COLO668 (cell line): ENCODE results near the gene ZNF670.
"Not testable (repeated sequence)": the region's sequence is repeated elsewhere in the genome, so short reads cannot be mapped to it uniquely, and the experiment has no call there.

Experiments
- DNase-seq: peaks from one replicate; lab custom pipeline; 2025; ENCODE audit not compliant: unreplicated experiment; lab: John Stamatoyannopoulos, UW

Gene ZNF670

DNA sequence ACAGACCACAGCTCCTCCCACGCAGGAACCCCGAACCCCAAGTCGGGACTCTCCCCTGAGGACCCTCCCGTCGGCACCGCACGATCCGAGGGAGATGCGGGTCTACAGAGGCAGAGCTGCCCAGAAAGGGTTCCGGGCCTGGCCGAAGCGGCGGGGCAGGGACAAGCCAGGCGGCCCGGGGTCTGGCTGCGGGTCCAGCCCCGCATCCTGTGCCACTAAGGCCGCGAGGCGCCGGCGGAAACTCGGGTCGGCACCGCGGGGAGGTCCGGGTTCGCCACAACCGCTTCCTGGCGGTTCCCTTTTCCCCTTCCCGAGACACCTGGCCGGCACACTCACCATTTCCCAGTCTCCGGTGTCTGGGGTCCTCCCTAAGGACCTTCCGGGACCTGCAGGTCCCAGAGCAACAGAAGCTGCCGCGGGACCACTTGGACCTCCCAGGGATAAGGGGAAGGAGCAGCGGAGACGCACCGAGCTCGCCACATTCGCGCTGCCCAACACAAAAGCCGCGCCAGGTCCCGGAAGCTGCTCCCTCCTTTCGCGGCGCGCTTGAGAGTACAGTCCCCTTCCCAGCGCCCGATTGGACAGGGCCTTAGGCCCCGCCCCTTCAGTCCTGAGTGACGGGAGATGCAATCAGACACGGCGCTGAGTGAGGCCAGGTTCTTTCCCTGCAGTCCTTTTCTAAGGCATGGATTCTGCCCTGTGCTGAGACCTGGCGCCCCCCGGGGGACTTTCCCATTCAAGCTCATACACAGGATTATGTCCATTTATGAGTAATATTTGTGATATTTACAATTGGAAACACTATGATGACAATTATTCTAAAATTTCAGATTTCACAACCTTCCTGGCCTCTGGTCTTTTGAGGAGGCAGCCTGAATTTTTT is at the start of gene ZNF670:
TSS of gene ZNF670 (minus strand) at position 554 of the 883 bp plus-strand sequence. CDS start at position 339, 215 bp downstream.
- DNase-seq: peak; percentile 99

DNA sequence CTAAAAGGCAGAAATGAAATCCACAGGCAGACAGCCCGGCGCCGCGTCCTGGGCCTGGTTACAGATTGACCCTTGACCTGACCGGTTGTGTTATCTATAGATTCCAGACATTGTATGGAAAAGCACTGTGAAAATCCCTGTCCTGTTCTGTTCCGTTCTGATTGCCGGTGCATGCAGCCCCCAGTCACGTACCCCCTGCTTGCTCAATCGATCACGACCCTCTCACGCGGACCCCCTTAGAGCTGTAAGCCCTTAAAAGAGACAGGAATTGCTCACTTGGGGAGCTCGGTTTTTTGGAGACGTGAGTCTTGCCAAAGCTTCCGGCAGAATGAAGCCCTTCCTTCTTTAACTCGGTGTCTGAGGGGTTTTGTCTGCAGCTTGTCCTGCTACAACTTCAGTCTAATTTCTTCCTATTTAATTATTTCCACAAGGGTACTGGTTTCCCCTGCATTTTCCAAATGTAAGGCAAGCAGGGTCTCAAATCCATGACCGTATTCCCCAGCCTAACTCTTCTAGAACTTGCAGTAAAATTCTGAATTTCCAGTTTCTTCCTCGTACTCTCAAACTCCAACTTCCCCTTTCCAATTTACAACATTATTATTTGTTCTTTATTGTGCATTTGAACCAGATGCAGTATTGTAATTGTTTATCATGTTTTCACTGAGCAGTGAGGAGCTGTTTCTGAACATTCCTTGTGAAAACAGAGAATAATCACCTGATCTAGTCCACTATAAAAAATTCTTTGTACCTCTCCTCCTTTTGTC is 49.1 kb upstream of the ZNF670 start:
- DNase-seq: not testable (repeated sequence)

DNA sequence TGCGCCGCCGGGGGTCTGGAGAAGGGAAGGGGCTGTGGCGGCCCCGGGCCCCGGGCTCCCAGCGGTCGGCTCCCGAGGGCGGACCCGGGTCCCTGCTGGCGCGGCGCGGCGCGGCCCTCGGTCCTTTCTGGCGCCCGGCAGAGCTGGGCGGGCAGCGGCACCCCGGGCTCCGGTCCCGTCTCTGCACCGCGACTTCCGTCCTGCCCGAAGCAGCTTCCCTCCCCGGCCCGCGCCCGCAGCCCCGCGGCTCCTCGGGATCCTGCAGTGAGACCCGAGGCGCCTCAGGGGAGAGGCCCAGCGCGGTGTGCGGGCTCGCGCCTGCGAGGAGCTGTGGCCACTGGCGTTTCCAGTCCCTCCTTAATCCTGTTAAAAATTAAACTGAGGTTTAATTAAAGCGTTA is 48.0 kb upstream of the ZNF670 start:
- not testable (repeated sequence) for DNase-seq

DNA sequence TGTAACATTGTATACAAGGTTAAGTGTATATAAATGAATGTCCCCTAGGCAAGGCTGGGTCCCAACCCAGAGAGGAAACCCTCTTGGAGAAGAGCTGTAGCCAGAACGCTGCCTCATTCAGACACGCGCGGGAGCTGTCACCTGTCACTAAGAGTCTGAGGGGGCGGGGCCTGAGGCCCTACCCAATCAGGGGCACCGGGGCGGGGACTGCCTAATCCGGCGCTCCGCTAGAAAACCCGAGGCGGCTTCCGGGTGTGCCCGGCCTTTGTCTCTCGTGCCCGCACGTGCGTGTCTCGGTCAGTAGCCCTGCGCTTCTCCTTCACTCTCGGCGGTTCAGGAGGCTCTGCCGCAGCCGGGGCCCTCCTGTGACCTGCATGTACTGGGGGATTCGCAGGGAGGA is 47.6 kb upstream of the ZNF670 start:
- not testable (repeated sequence) for DNase-seq

DNA sequence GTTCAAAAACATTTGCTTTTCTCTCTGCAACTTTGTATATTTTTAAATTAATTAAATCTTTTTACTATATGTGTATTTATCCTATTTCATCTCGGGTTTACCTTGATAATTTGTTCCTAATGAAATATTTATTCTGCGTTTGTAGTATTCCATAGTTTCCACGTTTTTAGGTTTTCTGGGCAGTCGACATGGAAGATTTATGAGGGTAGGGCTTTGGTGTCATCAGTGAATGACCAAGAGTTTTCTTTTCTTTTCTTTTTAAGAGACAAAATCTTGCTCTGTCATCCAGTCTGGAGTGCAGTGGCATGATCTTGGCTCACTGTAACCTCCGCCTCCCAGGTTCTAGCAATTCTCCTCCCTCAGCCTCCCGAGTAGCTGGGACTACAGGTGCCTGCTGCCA is 42.8 kb upstream of the ZNF670 start:
- DNase-seq: no peak

DNA sequence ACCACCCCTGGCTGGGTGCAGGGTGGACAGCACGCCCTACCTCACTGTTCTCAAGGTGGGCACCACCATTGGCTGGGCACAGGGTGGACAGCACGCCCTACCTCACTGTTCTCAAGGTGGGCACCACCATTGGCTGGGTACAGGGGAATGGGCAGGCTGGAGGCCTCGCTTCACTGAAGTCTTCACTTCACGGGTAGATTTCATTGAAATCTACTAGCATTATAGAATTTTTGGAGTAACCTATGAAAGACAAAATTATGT is 41.7 kb upstream of the ZNF670 start:
- not testable (repeated sequence) for DNase-seq

DNA sequence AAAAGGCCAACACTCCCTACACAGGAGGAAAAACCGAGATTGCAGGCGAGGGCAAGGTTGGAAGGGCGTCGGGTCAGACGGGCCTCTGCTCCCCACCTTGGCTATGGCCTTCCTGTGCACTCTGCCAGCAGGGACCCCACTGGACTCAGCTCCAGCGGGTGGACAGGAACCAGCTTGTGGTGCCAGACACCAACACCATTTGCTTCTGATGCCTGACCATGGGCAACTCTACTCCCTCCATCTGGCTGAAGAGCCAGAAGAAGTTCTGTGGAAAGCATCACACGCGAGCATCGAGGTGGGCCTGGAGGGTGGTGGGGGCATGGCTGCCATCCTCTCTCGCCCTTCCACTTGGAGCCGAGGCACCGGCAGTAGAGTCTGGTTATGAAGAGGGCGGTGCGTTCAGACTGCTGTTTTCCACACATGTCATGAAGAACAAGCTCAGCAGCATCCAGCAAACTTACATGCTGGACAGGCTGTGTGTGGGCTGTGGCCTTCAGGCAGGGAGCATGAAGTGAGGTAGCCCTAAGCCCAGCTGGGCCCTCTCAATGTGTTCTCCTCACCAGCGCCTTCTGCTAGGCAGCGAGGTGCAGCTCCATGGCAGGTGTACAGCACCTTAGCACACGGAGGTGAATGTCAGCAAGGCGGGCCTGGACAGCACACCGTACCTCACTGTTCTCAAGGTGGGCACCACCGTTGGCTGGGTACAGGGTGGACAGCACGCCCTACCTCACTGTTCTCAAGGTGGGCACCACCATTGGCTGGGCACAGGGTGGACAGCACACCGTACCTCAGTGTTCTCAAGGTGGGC is 41.2 kb upstream of the ZNF670 start:
- no peak for DNase-seq

DNA sequence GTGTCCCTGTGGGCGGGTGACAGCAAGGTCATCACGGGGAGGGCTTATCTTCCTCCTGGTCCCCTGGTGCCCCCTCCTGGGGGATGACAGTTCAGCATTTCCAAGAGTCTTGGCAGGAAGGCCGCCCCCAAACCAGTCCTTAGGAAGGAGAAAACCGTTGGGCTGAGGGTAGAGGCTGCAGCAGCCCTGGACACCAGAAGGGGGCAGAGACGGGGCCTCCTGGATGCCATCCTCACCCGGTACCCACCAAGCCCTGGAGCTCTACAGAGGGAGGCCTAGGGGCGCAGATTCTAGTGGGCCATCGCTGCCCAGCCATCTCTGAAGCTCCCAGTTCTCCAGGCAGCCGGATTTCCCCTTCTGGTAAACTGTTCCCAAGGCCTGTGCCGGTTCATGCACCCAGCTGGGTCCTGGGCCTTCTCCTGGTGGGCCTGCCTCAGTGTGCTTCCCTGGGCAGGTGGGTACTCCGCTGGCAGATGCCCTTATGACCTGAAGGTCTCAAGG is 40.4 kb upstream of the ZNF670 start:
- DNase-seq: peak; percentile 63

DNA sequence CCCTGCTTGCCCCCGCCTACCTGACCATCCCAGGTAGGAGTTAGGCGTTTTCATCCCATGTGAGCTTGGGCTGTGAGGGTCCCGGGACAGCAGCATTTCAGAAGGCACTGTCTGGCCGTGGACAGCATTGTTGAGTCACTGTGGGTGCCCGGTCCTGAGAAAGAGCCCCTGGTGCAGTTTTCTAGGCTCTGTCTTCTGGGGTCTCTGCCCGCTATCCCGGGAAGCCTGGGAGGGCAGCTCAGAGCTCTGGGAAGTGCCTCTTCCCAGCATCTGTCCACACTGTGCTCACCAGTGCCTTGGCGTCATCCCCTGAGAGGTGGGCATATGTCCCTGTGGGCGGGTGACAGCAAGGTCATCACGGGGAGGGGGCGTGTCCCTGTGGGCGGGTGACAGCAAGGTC is 36.9 kb upstream of the ZNF670 start:
- no peak for DNase-seq

DNA sequence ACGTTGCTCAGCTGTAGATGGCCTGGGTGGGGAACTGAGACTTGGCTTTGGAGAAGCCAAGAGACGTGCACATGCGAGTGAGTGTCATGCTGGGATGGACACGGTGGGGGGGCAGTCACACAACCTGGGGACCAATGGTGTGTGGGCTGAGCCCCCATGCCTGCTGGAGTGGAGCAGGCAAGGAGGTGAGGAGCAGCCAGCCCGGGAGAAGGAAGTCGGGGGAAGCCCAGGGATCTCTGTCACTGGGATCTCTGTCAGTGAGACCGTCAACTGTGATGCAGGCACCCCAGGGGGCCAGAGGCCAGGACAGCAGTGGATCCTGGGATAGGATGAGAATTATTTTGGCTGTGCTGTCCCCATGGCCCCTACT is 36.5 kb upstream of the ZNF670 start:
- DNase-seq: no peak

DNA sequence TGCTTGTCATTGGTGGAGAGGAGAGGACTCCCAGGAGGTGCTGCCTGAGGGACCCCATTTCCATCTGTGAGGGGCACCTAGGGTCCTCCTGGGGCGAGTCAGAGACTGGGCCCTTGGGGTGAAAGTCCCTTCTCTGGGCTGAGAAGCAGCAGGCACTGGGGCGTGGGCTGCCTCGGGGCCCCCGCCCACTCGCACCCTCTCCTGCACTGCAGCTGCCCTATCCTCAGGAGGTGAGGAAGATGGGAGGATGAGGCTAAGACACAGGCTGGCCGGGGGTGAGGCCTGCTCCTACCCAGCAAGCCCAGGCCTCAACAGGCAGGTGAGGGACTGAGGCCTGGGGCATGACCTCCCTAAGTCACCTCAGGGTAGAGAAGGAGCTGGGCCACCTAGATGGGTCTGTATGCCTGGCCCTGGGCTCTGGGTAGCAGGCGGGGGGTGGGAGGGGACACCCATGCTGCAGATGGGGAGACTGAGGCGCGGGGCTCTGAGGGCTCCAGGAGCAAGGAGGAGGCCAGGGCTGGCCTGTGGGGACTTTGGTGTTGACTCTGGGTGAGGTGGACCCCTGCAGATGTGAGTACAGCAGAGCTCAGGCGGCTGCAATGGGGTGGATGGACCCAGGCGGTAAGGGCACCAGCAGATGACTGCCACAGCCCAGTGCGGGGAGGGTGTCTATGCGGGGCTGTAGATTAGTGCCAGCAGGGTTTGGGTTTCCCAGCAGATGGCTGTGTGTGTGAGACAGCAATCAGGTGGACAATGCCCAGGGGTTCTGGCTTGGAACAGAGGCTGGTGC is 35.9 kb upstream of the ZNF670 start:
- DNase-seq: no peak

DNA sequence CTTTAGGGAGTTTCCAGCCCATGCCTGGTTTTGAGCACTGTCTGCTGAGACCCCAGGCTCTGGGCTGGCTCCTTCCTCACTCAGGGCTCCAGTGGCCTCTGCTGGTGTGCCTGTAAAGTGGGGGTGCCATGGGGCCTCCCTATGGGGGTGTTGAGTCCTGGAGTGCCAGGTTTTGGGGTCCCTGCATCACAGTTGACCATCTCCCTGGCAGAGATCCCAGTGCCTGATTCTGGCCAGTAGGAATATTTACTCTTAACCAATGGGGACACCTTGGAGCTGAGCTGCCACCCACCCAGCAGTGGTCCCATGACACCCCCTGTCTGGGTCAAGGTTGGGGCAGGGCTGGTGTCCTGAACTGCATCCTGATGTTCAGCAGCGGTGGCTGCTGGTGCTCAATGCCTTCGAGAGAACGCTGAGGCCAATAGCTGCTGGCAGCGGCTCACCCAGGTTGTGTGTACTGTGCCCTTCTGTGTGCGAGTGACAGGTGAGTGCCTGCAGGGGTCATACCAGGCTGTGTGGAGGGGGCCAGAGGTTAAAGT is 35.2 kb upstream of the ZNF670 start:
- no peak for DNase-seq

DNA sequence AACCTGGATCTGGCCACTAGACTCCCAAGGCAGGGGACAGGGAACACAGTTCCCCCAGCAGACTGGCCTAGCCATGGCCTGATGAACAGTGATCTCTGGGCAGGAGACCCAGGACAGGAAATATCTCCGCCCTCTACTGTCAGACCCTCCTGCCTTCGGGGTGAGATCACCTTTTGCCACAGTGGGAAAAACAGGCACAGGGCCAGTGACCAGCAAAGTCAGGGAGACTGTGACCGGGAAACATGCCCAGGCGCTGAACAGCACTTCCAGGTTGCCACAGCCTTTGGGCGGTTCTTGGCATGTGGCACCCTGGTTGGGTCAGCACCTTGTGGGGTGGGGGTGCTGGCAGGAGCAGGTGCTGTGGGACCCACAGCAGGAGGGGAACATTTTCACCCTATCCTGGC is 34.5 kb upstream of the ZNF670 start:
- DNase-seq: no peak

DNA sequence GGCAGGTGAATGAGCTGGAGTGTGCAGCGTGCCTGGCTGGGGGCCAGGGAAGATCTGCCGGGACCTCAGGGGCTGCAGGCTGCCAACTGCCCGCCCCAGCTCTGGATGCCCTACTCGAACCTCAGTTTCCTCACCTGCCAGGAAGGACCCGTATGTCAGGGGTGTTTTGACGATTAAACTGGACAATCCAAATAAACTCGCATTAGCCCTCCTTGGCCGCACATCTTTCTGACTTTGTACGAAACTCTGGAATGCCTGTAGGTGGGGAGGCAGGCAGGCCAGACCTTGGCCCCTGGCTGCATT is 33.8 kb upstream of the ZNF670 start:
- DNase-seq: no peak

DNA sequence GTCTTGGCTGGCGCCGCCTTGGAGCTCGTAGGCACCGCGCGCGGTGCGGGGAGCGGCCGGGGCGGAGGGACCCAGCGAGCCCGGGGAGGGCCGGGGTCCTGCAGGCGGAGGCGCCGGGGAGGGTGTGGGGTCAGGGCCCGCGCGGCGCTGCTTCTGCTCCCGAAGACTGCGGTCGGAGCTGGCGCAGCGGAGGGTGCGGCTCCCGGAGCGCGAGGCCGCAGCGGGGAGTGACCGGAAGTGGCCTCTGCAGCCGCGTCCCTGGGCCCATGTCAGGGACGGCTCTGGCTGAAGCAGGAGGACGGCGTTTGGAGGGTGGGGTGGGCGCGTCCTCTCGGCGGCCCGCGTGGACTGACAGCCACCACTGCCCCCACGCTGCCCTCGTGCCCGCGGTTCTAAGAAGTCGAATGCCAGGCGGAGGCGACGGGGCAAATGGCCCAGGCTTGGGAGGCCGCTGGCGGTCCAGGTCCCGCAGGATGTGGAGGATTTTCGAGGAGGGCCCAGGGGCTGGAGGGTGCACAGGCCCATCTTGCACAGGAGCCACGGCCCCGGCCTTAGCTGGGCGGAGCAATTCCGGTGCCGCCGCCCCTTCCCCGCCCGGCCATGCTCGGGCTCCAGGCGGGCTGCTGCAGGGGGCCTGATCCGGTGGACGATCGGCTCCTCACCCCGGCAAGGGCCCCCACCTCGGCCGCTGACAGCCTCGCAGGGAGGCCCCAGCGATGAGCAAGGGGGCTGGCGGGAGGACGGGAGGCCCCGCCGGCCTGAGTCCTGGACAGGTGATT is 33.3 kb upstream of the ZNF670 start:
- peak; percentile 62 for DNase-seq

DNA sequence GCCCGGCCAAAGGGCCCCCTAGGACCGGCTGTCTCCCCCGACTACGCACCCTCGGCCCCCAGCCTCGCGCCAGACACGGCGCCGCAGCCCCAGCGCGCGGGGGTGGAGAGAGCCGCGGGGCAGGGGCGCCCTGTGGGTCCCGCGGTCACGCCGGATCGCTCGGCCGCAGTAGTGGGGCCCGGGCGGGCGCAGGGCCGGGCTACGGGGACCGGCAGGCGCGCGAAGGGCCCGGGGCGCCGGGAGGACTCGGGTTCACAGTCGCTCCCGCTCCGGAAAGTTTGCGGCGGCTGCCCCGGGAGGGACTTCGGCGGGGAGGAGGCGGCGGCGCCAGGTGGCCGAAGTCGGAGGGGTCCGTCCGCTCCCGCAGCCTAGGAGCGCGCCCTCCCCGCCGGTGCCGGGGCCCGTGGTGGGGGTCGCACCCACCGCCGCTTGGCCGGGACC is 32.7 kb upstream of the ZNF670 start:
- peak; percentile 40 for DNase-seq

DNA sequence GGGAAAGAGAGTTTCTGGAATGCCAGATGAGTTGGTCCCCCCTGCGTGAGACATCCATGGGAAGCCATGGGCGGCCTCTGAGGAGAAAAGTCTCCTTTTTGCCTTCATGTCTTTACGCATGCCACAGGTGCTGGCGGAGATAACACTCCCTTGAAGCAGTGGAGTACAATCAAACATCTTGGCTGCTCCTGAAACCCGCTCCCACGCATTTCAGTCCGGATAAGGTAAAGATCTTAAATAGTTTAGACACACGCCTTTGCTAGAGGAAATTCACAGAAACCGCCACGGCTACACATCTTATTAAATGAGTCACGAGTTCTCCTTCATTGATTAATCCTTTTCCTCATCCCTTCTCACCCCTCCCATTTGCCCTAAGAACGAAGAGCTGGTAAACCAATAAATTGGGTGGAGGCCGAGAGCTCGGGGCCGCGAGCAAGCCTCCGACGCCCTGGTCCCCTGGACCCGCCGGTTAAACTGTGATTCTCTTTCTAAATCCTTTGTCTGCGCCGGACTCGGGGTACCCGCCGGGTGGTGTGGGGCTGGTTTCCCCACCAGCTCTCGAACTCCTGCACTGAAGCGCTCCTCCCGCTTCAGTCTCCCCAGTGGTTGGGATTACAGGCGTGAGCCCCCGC is 32.1 kb upstream of the ZNF670 start:
- DNase-seq: no peak

DNA sequence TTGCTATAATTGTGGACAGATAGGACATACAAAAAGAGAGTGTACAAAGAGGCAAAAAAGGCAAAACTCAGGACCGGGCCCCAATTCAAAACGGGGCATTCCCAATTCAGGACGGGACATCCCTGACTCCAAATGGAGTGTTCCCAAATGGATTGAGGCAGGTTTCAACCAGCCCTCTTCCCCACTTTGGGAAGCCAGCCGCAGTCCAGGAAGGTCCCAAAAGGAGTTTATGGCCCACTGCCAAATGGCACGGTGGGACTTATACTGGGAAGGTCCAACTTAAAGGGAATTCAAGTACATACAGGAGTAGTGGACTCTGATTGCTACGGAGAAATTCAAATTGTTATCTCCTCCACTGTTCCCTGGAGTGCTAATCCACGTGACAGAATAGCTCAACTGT is 29.1 kb upstream of the ZNF670 start:
- no peak for DNase-seq

DNA sequence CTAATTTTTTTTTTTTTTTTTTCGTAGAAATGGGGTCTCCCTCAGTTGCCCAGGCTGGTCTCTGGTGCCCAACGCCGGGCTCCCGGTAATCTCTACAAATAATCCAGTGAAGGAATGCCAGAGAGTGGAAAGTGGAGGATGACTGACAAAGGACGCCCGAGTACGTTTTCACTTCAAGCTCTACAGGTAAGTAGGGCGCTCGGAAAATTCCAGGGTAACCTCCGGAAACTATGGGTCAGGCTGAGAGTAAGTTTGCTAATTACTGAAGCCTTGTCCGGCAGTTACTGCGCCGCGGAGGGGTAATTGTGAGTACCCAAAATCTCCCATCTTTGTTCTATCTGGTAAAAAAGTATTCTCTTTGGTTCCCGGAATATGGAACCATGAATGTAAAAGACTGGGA is 27.4 kb upstream of the ZNF670 start:
- no peak for DNase-seq
